Measurements from ENCODE around the gene SMURF1.

DNA sequence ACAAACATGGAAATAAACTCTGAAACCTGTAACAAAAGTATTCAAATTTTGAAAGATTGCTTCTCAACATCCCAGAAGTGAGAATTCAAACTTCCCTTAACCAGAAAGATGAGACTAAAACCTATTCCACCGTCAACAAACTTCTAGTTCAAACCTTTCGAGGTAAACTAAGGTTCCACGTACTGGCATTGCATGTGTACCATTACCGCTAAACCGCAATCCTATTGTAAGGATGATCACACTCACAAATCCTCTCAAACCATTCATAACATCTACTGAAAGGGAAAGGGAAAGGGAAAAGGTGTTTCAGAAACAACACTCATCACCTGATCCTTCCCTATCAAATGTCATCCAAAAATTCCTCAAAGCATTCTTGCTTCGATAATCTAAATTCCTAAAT lies 3.1 kb downstream of the SMURF1 start:
- TF ChIP-seq EP300 (IDR thresholded peaks at IDR 0.05; ENCODE audit: borderline replicate concordance in 1 of 2, low read depth in 2 of 2, low read length in 2 of 2), result no peak
- TF ChIP-seq, protein P1, sequence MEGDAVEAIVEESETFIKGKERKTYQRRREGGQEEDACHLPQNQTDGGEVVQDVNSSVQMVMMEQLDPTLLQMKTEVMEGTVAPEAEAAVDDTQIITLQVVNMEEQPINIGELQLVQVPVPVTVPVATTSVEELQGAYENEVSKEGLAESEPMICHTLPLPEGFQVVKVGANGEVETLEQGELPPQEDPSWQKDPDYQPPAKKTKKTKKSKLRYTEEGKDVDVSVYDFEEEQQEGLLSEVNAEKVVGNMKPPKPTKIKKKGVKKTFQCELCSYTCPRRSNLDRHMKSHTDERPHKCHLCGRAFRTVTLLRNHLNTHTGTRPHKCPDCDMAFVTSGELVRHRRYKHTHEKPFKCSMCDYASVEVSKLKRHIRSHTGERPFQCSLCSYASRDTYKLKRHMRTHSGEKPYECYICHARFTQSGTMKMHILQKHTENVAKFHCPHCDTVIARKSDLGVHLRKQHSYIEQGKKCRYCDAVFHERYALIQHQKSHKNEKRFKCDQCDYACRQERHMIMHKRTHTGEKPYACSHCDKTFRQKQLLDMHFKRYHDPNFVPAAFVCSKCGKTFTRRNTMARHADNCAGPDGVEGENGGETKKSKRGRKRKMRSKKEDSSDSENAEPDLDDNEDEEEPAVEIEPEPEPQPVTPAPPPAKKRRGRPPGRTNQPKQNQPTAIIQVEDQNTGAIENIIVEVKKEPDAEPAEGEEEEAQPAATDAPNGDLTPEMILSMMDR (IDR thresholded peaks at IDR 0.05; ENCODE audit: control extremely low read depth in 1 of 3, insufficient read depth in 1 of 3, low read depth in 1 of 3, low read length in 3 of 3), result no peak
- TF ChIP-seq EZH2 (IDR thresholded peaks at IDR 0.05; ENCODE audit: low read depth, low read length, severe bottlenecking), result no peak
- TF ChIP-seq CBX5 (IDR thresholded peaks at IDR 0.05; ENCODE audit: low read depth, low read length), result no peak
- no peak for TF ChIP-seq GTF2F1 (IDR thresholded peaks at IDR 0.05; ENCODE audit: borderline replicate concordance, low read depth, low read length)
- no peak for TF ChIP-seq BCL11A (IDR thresholded peaks at IDR 0.05; ENCODE audit: low read depth in 2 of 2, low read length in 2 of 2)
- TF ChIP-seq NRF1 (IDR thresholded peaks at IDR 0.05; ENCODE audit: low read depth, low read length), result no peak
- TF ChIP-seq, protein P2, sequence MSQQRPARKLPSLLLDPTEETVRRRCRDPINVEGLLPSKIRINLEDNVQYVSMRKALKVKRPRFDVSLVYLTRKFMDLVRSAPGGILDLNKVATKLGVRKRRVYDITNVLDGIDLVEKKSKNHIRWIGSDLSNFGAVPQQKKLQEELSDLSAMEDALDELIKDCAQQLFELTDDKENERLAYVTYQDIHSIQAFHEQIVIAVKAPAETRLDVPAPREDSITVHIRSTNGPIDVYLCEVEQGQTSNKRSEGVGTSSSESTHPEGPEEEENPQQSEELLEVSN (IDR thresholded peaks at IDR 0.05), result no peak
- TF ChIP-seq SIN3A (conservative IDR thresholded peaks at IDR 0.05 in 1 of 2, IDR thresholded peaks at IDR 0.05 in 1 of 2; ENCODE audit: low read depth in 1 of 2, low read length in 2 of 2), result no peak
- TF ChIP-seq, protein P3, sequence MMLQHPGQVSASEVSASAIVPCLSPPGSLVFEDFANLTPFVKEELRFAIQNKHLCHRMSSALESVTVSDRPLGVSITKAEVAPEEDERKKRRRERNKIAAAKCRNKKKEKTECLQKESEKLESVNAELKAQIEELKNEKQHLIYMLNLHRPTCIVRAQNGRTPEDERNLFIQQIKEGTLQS (IDR thresholded peaks at IDR 0.05; ENCODE audit: insufficient read depth, low read depth, low read length), result no peak
- TF ChIP-seq JUND (IDR thresholded peaks at IDR 0.05; ENCODE audit: low read length), result no peak
- TF ChIP-seq CHD2 (IDR thresholded peaks at IDR 0.05; ENCODE audit: low read length), result no peak

Measured in H1 (cell line).